ENCODE measurements around the gene VSIG10L2. TPM values are rescaled to one million over a fixed set of nuclear protein-coding genes. Genes with fewer than 3 reads are reported as not detected.
A peak's percentile ranks its signal among the peaks of the same experiment; 100 is the strongest.

VSIG10L2 gene
- not detected for total RNA-seq

DNA sequence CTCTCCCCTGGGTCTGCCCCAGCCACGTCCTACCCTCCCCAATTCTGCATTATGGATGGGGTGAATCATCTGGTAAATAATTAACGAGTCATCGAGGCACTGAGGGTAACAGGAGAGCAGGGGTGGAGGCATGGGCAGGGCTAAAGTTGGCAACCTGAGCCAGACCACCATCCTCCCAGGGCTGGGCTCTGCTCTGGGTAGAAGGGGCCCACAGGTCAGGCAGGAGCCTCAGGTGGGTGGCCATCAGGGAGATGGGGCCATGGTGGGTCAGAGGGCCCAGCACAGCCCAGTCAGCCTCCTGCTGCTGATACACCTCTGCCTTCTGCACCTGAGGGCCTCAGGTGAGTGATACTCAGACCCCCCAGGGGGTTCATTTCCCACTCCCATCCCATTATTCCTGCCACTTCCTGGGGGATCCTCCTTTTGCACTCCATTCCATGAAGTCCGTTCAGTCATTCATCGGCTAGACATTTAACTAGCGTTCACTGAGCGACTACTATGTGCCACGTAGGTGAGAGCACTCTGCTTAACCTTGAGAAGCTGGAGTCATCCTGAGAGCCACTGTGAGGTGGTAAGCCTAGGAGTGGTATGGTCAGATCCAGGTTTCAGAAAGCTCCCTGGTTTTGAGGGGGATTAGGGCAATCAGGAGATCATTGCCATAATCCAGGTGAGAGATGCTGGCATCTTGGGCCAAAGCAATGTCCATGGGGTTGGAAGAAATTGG is at the start of gene VSIG10L2:
VSIG10L2 (plus strand) TSS at position 248 of the 724 bp plus-strand sequence; CDS start at position 260, 12 bp downstream.
- intact Hi-C loops (cut with DNase I), result no loop called here
- H3K27me3 ChIP-seq, result no peaks in the 10 kb centered on the region
- DNase-seq, result no peak
- H3K9me3 ChIP-seq, result no peaks in the 10 kb centered on the region
- H3K4me3 ChIP-seq (replicated peaks in 1 of 3), result no peak within 1 kb of the TSS
- TF ChIP-seq POLR2A (IDR thresholded peaks at IDR 0.05), result no peak
- TF ChIP-seq CTCF (IDR thresholded peaks at IDR 0.05), result no peak
- H3K4me1 ChIP-seq, result peaks cover 0 to 10% of the 10 kb centered on the region in 2 donors
- no peaks in the 10 kb centered on the region for H3K36me3 ChIP-seq
- H3K27ac ChIP-seq, result no peak within 1 kb of the TSS
- WGBS, 2 donors, result 86 to 92% methylated on average over 8 of the region's 8 CpGs

GRCh38 chr11:125901872-125902271 is 44.0 kb upstream of the VSIG10L2 start:
- peak overlapping the region in 1 of 3 donors; percentile 48 for H3K4me3 ChIP-seq (replicated peaks in 1 of 3)
- no peaks in the 10 kb centered on the region for H3K9me3 ChIP-seq
- H3K36me3 ChIP-seq, result no peaks in the 10 kb centered on the region
- no peak for DNase-seq
- WGBS, 2 donors, result 82% methylated on average over 6 of the region's 6 CpGs
- intact Hi-C loops (cut with DNase I), result no loop called here
- TF ChIP-seq CTCF (IDR thresholded peaks at IDR 0.05) (no peak), POLR2A (IDR thresholded peaks at IDR 0.05) (no peak)
- H3K4me1 ChIP-seq, result peaks cover 14 to 23% of the 10 kb centered on the region in 2 donors
- no peaks in the 10 kb centered on the region for H3K27me3 ChIP-seq
- H3K27ac ChIP-seq, result no peak overlapping the region

- WGBS, 2 donors, result 52 to 53% methylated on average over 19 to 20 of the region's 20 CpGs
- Histone ChIP-seq H3K4me1 (peaks cover 14 to 23% of the 10 kb centered on the region in 2 donors), H3K36me3 (no peaks in the 10 kb centered on the region), H3K27me3 (no peaks in the 10 kb centered on the region), H3K9me3 (no peaks in the 10 kb centered on the region), H3K4me3 (replicated peaks in 1 of 3) (peak overlapping the region; percentile 48 to 75 (median 56)), H3K27ac (peak overlapping the region in 2 of 3 donors; percentile 37 to 54)
- intact Hi-C loops (cut with DNase I), result no loop called here
- no peak for TF ChIP-seq CTCF (IDR thresholded peaks at IDR 0.05)
- no peak for TF ChIP-seq POLR2A (IDR thresholded peaks at IDR 0.05)
- DNase-seq, result no peak
These were observed 43.4 kb upstream of the VSIG10L2 start for GRCh38 chr11:125902277-125902926.

- H3K4me3 ChIP-seq (replicated peaks in 1 of 3), result peak within 1 kb of the TSS; percentile 48 to 75 (median 56)
- TF ChIP-seq CTCF (IDR thresholded peaks at IDR 0.05), result no peak
- TF ChIP-seq POLR2A (IDR thresholded peaks at IDR 0.05), result peak in 1 of 2 donors; percentile 56
- 2 to 3% methylated on average over 28 to 31 of the region's 31 CpGs for WGBS, 2 donors
- H3K27ac ChIP-seq, result peak within 1 kb of the TSS in 2 of 3 donors; percentile 37 to 54
- DNase-seq, result peak; percentile 89 to 94
- peaks cover 14 to 23% of the 10 kb centered on the region in 2 donors for H3K4me1 ChIP-seq
- intact Hi-C loops (cut with DNase I), result no loop called here
- no peaks in the 10 kb centered on the region for H3K9me3 ChIP-seq
- no peaks in the 10 kb centered on the region for H3K27me3 ChIP-seq
- no peaks in the 10 kb centered on the region for H3K36me3 ChIP-seq
These were observed 42.7 kb upstream of the VSIG10L2 start, which contains the start of gene PUS3 for GRCh38 chr11:125902927-125903710. Gene PUS3, minus strand, starts transcription at chr11:125903206. Its CDS starts 6,922 bp downstream, at chr11:125896284.
